NOMO-1 (cell line): Measurements from ENCODE around the gene ROBO2.

Source experiments
- DNase-seq, 2 experiments: peaks; one replicate each; lab custom pipeline; 2025; ENCODE audit not compliant: unreplicated experiment in 2 of 2; lab: John Stamatoyannopoulos, UW

The ROBO2 gene

GRCh38 chr3:77466562-77467115, 426.7 kb downstream of the ROBO2 start:
- no peak for DNase-seq

- no peak for DNase-seq
These were observed 428.1 kb downstream of the ROBO2 start for GRCh38 chr3:77467702-77468625.

- no peak for DNase-seq
These were observed 428.7 kb downstream of the ROBO2 start for GRCh38 chr3:77468626-77469020.

GRCh38 chr3:77475507-77475906, 435.6 kb downstream of the ROBO2 start:
- DNase-seq, result no peak

- no peak for DNase-seq
These were observed 439.1 kb downstream of the ROBO2 start for GRCh38 chr3:77479021-77479420.

GRCh38 chr3:77489216-77489615, 449.3 kb downstream of the ROBO2 start:
- no peak for DNase-seq

- DNase-seq, result no peak
These were observed 452.1 kb downstream of the ROBO2 start for GRCh38 chr3:77491961-77492360.

GRCh38 chr3:77500721-77501120, 460.8 kb downstream of the ROBO2 start:
- DNase-seq, result no peak

GRCh38 chr3:77506384-77506783, 466.5 kb downstream of the ROBO2 start:
- DNase-seq, result no peak

GRCh38 chr3:77513542-77513941, 473.6 kb downstream of the ROBO2 start:
- DNase-seq, result no peak

- DNase-seq, result no peak
These were observed 474.9 kb downstream of the ROBO2 start for GRCh38 chr3:77514766-77515165.

- DNase-seq, result no peak
These were observed 484.6 kb downstream of the ROBO2 start for GRCh38 chr3:77524463-77524862.

GRCh38 chr3:77524946-77525682, 485.2 kb downstream of the ROBO2 start:
- DNase-seq, result no peak

- DNase-seq, result no peak
These were observed 486.7 kb downstream of the ROBO2 start for GRCh38 chr3:77526573-77527113.

GRCh38 chr3:77529522-77529921, 489.6 kb downstream of the ROBO2 start:
- DNase-seq, result no peak

GRCh38 chr3:77530870-77531269, 491.0 kb downstream of the ROBO2 start:
- DNase-seq, result no peak

- DNase-seq, result no peak
These were observed 495.2 kb downstream of the ROBO2 start for GRCh38 chr3:77535116-77535515.

- DNase-seq, result no peak
These were observed 496.3 kb downstream of the ROBO2 start for GRCh38 chr3:77536038-77536775.

- DNase-seq, result no peak
These were observed 499.1 kb downstream of the ROBO2 start for GRCh38 chr3:77539014-77539413.

- no peak for DNase-seq
These were observed 499.8 kb downstream of the ROBO2 start for GRCh38 chr3:77539677-77540076.
